ENCODE results near the gene PACSIN3. TPM values are rescaled to one million over a fixed set of nuclear protein-coding genes. Genes with fewer than 3 reads are reported as not detected.

Gene PACSIN3
- total and polyA plus RNA-seq, 2 of the 8 experiments (the other 6 are each of a cell fraction or from before 2014, with no cell fraction given), result 23.8 to 47.2 TPM

- FAIRE-seq, result no peak
- TF ChIP-seq POLR2A (IDR thresholded peaks at IDR 0.05; ENCODE audit: control extremely low read depth in 1 of 2, low read depth in 2 of 2, low read length in 2 of 2) (no peak), SIX5 (IDR thresholded peaks at IDR 0.05; ENCODE audit: low read depth, low read length) (no peak), RAD21 (IDR thresholded peaks at IDR 0.05 in 1 of 2, conservative IDR thresholded peaks at IDR 0.05 in 1 of 2; ENCODE audit: low read depth in 2 of 2, low read length in 2 of 2) (no peak), CTBP2 (IDR thresholded peaks at IDR 0.05; ENCODE audit: borderline replicate concordance, insufficient read depth, insufficient read length, low read length) (no peak), TAF1 (IDR thresholded peaks at IDR 0.05; ENCODE audit: low read depth, low read length) (no peak), TBP (IDR thresholded peaks at IDR 0.05; ENCODE audit: low read depth, low read length) (no peak), SP4 (IDR thresholded peaks at IDR 0.05; ENCODE audit: low read length) (no peak), USF2 (IDR thresholded peaks at IDR 0.05; ENCODE audit: low read length) (no peak), FOSL1 (IDR thresholded peaks at IDR 0.05; ENCODE audit: insufficient read depth, low read depth, low read length) (no peak), ZNF274 (IDR thresholded peaks at IDR 0.05; ENCODE audit: borderline replicate concordance, extremely low read depth, low read length) (no peak), CBX5 (IDR thresholded peaks at IDR 0.05; ENCODE audit: low read depth, low read length) (no peak), KDM5A (IDR thresholded peaks at IDR 0.05; ENCODE audit: low read length) (no peak)
- TF ChIP-seq, protein P1, sequence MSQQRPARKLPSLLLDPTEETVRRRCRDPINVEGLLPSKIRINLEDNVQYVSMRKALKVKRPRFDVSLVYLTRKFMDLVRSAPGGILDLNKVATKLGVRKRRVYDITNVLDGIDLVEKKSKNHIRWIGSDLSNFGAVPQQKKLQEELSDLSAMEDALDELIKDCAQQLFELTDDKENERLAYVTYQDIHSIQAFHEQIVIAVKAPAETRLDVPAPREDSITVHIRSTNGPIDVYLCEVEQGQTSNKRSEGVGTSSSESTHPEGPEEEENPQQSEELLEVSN (IDR thresholded peaks at IDR 0.05), result no peak
Measured at GRCh38 chr11:47147250-47147649, 39.0 kb downstream of the PACSIN3 start.

More at GRCh38 chr11:47147250-47147649, 39.0 kb downstream of the PACSIN3 start:
- POLR2A ChIA-PET (ENCODE audit: partially characterized antibody), result interaction anchor here (0.8 to 2.1 kb wide), 5 partner anchors 8 to 234 kb away, joined by 3 to 5 read pairs (median 3); no protein-coding TSS in a partner anchor
- no peak overlapping the region for H3K9ac ChIP-seq (replicated peaks in 1 of 4; ENCODE audit: extremely low read depth in 1 of 4, low read depth in 3 of 4, low read length in 3 of 4)
- no peak overlapping the region for H4K5ac ChIP-seq (ENCODE audit: insufficient read length, low read depth, low read length)
- H3K4me2 ChIP-seq (ENCODE audit: insufficient read depth in 1 of 2, low read depth in 2 of 2, low read length in 2 of 2), result no peak overlapping the region
- no peaks in the 10 kb centered on the region for H3K27me3 ChIP-seq (replicated peaks in 1 of 4; ENCODE audit: control insufficient read depth in 3 of 4, extremely low read depth in 1 of 4, insufficient read depth in 3 of 4, low read length in 3 of 4)
- H4K8ac ChIP-seq (ENCODE audit: extremely low read depth, insufficient read depth, low read length), result no peak overlapping the region
- no peak overlapping the region for H3K27ac ChIP-seq (ENCODE audit: low read depth, low read length)
- no peak overlapping the region for H2AK5ac ChIP-seq (ENCODE audit: low read depth, low read length)
- H3K79me2 ChIP-seq (ENCODE audit: control insufficient read depth in 1 of 2, insufficient read depth in 2 of 2, low read length in 2 of 2), result no peaks in the 10 kb centered on the region
- H3K4ac ChIP-seq (replicated peaks; ENCODE audit: insufficient read length, low read depth, low read length), result no peak overlapping the region
- no peak overlapping the region for H2BK120ac ChIP-seq (replicated peaks; ENCODE audit: low read depth, low read length)
- no peak overlapping the region for H3K23ac ChIP-seq (ENCODE audit: insufficient read length)
- DNase-seq (ENCODE audit: low read depth in 1 of 2, low spot score in 2 of 2), result no peak
- no peak overlapping the region for H3K4me3 ChIP-seq (ENCODE audit: extremely low read depth in 1 of 4, insufficient read depth in 2 of 4, low read depth in 3 of 4, low read length in 4 of 4)
- H2BK12ac ChIP-seq (ENCODE audit: low read depth, low read length), result no peak overlapping the region
- no peak overlapping the region for H3K14ac ChIP-seq (ENCODE audit: insufficient read length)
- CTCF ChIA-PET (ENCODE audit: partially characterized antibody), result interaction anchor here (0.7 to 2.2 kb wide), 8 partner anchors 11 to 289 kb away, joined by 3 to 8 read pairs (median 4); partner anchors contain the start of gene LRP4
- 85% methylated on average over 2 of the region's 2 CpGs; no CpG with 5 or more reads in 1 of the 2 experiments for WGBS, 2 experiments (ENCODE audit: extremely low coverage in 1 of 2, insufficient coverage in 1 of 2, insufficient read length in 1 of 2, insufficient replicate concordance in 2 of 2, low coverage in 1 of 2, low lambda C conversion rate in 2 of 2, missing lambda C conversion rate in 1 of 2)
- H2BK15ac ChIP-seq (ENCODE audit: low read length), result no peak overlapping the region
- no peak overlapping the region for H4K91ac ChIP-seq (replicated peaks; ENCODE audit: insufficient read length, low read length)
- H2BK20ac ChIP-seq (ENCODE audit: low read length), result no peak overlapping the region
- no peaks in the 10 kb centered on the region for H3K9me3 ChIP-seq (ENCODE audit: insufficient read depth in 2 of 2, low read depth in 1 of 2, low read length in 1 of 2)
- no peaks in the 10 kb centered on the region for H3K23me2 ChIP-seq (ENCODE audit: low read depth, low read length)
- no peak overlapping the region for H3K56ac ChIP-seq (replicated peaks; ENCODE audit: insufficient read length, low read depth, low read length)
- no peaks in the 10 kb centered on the region for H3K36me3 ChIP-seq (ENCODE audit: control insufficient read depth in 2 of 4, insufficient read depth in 4 of 4, low read length in 3 of 4)
- no peaks in the 10 kb centered on the region for H4K20me1 ChIP-seq (replicated peaks in 1 of 2; ENCODE audit: control insufficient read depth in 1 of 2, insufficient read depth in 2 of 2, low read length in 2 of 2)
- H3K79me1 ChIP-seq (ENCODE audit: low read depth, low read length), result no peaks in the 10 kb centered on the region
- H3K18ac ChIP-seq (ENCODE audit: extremely low read depth, low read length), result no peak overlapping the region
- peaks cover 0 to 2% (median 0%) of the 10 kb centered on the region in 4 experiments; a peak in 1 of 7 replicates for H3K4me1 ChIP-seq (replicated peaks in 1 of 4; ENCODE audit: control insufficient read depth in 3 of 4, insufficient read depth in 4 of 4, low read length in 3 of 4)
- no peak overlapping the region for H2BK5ac ChIP-seq (ENCODE audit: low read depth, low read length)
- H2AFZ ChIP-seq (ENCODE audit: low read length), result no peak overlapping the region
